ENCODE results near the gene RPS18. TPM values are rescaled to one million over a fixed set of nuclear protein-coding genes. Genes with fewer than 3 reads are reported as not detected.

RPS18 gene
- total and polyA plus RNA-seq, 2 of the 13 experiments (the other 11 are each of a cell fraction or from before 2014, with no cell fraction given) = 3,896 to 5,806 TPM

- 1% methylated on average over 33 of the region's 44 CpGs for WGBS (ENCODE audit: low lambda C conversion rate)
- peaks cover 3% of the 10 kb centered on the region; the same call in 1 of the 2 replicates for H4K20me1 ChIP-seq (ENCODE audit: insufficient read depth, low read length)
- TF ChIP-seq NFATC3 (CRISPR knock-in tag; IDR thresholded peaks at IDR 0.05) (no peak), TARDBP (CRISPR knock-in tag; IDR thresholded peaks at IDR 0.05) (0 out of 2 replicates have a peak, but pooled peaks have one; percentile 36), EEA1 (CRISPR knock-in tag; IDR thresholded peaks at IDR 0.05; ENCODE audit: borderline replicate concordance) (no peak), AHR (CRISPR knock-in tag; IDR thresholded peaks at IDR 0.05) (0 out of 2 replicates have a peak, but pooled peaks have one; percentile 18), ZNF660 (CRISPR knock-in tag; IDR thresholded peaks at IDR 0.05; ENCODE audit: borderline replicate concordance, low read depth) (no peak), SRY (CRISPR knock-in tag; IDR thresholded peaks at IDR 0.05) (no peak), NFIC (IDR thresholded peaks at IDR 0.05; ENCODE audit: low read length) (no peak), ZNF614 (CRISPR knock-in tag; IDR thresholded peaks at IDR 0.05; ENCODE audit: borderline replicate concordance) (no peak), EED (CRISPR knock-in tag; IDR thresholded peaks at IDR 0.05) (no peak), JDP2 (CRISPR knock-in tag; IDR thresholded peaks at IDR 0.05; ENCODE audit: borderline replicate concordance) (no peak), CREM (IDR thresholded peaks at IDR 0.05) (peak; percentile 63), CREM (CRISPR knock-in tag; IDR thresholded peaks at IDR 0.05) (no peak), ARNT (IDR thresholded peaks at IDR 0.05) (no peak), SP5 (CRISPR knock-in tag; IDR thresholded peaks at IDR 0.05; ENCODE audit: borderline replicate concordance, low read depth) (no peak), NFE2 (CRISPR knock-in tag; IDR thresholded peaks at IDR 0.05) (no peak), ZSCAN21 (CRISPR knock-in tag; IDR thresholded peaks at IDR 0.05; ENCODE audit: borderline replicate concordance) (no peak; the same call in 1 of the 2 replicates), SYNCRIP (IDR thresholded peaks at IDR 0.05; ENCODE audit: insufficient read depth, low read depth, low read length) (no peak), ZSCAN29 (CRISPR knock-in tag; conservative IDR thresholded peaks at IDR 0.05) (no peak), SKIL (CRISPR knock-in tag; IDR thresholded peaks at IDR 0.05; ENCODE audit: borderline replicate concordance) (no peak), ZNF850 (CRISPR knock-in tag; conservative IDR thresholded peaks at IDR 0.05) (no peak; the same call in 1 of the 2 replicates), NR2F2 (IDR thresholded peaks at IDR 0.05; ENCODE audit: borderline replicate concordance, low read depth) (no peak), ZNF709 (CRISPR knock-in tag; IDR thresholded peaks at IDR 0.05) (no peak)
Observed at GRCh38 chr6:33317669-33318425, 46.0 kb downstream of the RPS18 start, which contains the start of gene ZBTB22. Gene ZBTB22, minus strand, starts transcription at chr6:33317744. Its CDS starts 828 bp downstream, at chr6:33316916.

More at GRCh38 chr6:33317669-33318425, 46.0 kb downstream of the RPS18 start, which contains the start of gene ZBTB22:
- H3K27ac ChIP-seq (ENCODE audit: extremely low read length, insufficient read depth, low read length) = peak within 1 kb of the TSS; percentile 82
- H3K9ac ChIP-seq (ENCODE audit: insufficient read depth, low read depth, low read length) = peak within 1 kb of the TSS; percentile 72
- peak; percentile 100 for FAIRE-seq
- peak within 1 kb of the TSS; percentile 84 for H2AFZ ChIP-seq (ENCODE audit: low read length)
- CTCF ChIA-PET (ENCODE audit: low intra/inter-chr PET ratio, low total read pairs) = no interaction called here
- peak; percentile 79 for ATAC-seq
- peak; percentile 99 for DNase-seq (ENCODE audit: low spot score)
- no peaks in the 10 kb centered on the region; a peak in 2 of 5 replicates for H3K27me3 ChIP-seq (ENCODE audit: control insufficient read depth in 1 of 2, insufficient read depth in 2 of 2, low read length in 2 of 2)
- intact Hi-C loops (cut with micrococcal nuclease; ENCODE audit: unreplicated experiment) = no loop called here
- H3K4me3 ChIP-seq (replicated peaks in 1 of 3; ENCODE audit: insufficient read depth in 1 of 3, low read depth in 2 of 3, low read length in 3 of 3) = peak within 1 kb of the TSS; percentile 71 to 79 (median 73)
- peaks cover 55% of the 10 kb centered on the region for H3K4me1 ChIP-seq (ENCODE audit: insufficient read depth, low read length)
- in situ Hi-C loops (cut with HindIII; ENCODE audit: extremely low pct_ligation_motif_present, low pct_unique_long_range_greater_than_20kb) = no loop called here
- POLR2A ChIA-PET = interaction anchor here (0.5 to 3.9 kb wide), 29 partner anchors 9 to 1122 kb away, joined by 3 to 57 read pairs (median 5); partner anchors contain the start of genes B3GALT4, CUTA, PFDN6 and PHF1
- H3K4me2 ChIP-seq (ENCODE audit: low read depth, low read length) = peak within 1 kb of the TSS; percentile 78
- BruUV-seq (replicated peaks) = no TSS peak
- no peaks in the 10 kb centered on the region for H3K9me3 ChIP-seq (ENCODE audit: low read length)
- peaks cover 30% of the 10 kb centered on the region for H3K79me2 ChIP-seq (ENCODE audit: insufficient read depth, low read length)
- peaks cover 5 to 31% of the 10 kb centered on the region in 2 experiments for H3K36me3 ChIP-seq (replicated peaks in 1 of 2; ENCODE audit: control insufficient read depth in 1 of 2, insufficient read depth in 2 of 2, low read length in 2 of 2)

All from HepG2 (cell line).